Measurements from ENCODE around the gene CEP350.

Gene CEP350

GRCh38 chr1:180066150-180066549 lies 111.5 kb downstream of the CEP350 start:
- no peak for DNase-seq

GRCh38 chr1:180070286-180070685 lies 115.7 kb downstream of the CEP350 start:
- DNase-seq, result no peak

GRCh38 chr1:180071759-180072158 lies 117.1 kb downstream of the CEP350 start:
- no peak for DNase-seq

- DNase-seq, result no peak
Measured at GRCh38 chr1:180080439-180080838, 125.8 kb downstream of the CEP350 start.

- no peak for DNase-seq
Measured at GRCh38 chr1:180081474-180081873, 126.9 kb downstream of the CEP350 start.

- no peak for DNase-seq
Measured at GRCh38 chr1:180083164-180083563, 128.6 kb downstream of the CEP350 start.

GRCh38 chr1:180084867-180085266 lies 130.3 kb downstream of the CEP350 start:
- DNase-seq, result no peak

GRCh38 chr1:180085331-180085730 lies 130.7 kb downstream of the CEP350 start:
- DNase-seq, result no peak

- DNase-seq, result no peak
Measured at GRCh38 chr1:180092931-180093650, 138.5 kb downstream of the CEP350 start.

GRCh38 chr1:180094705-180095295 lies 140.2 kb downstream of the CEP350 start:
- DNase-seq, result no peak

- no peak for DNase-seq
Measured at GRCh38 chr1:180096584-180097325, 142.1 kb downstream of the CEP350 start.

GRCh38 chr1:180097326-180097605 lies 142.7 kb downstream of the CEP350 start:
- no peak for DNase-seq

- DNase-seq, result no peak
Measured at GRCh38 chr1:180101411-180101810, 146.8 kb downstream of the CEP350 start.

GRCh38 chr1:180103819-180104218 lies 149.2 kb downstream of the CEP350 start:
- no peak for DNase-seq

- DNase-seq, result no peak
Measured at GRCh38 chr1:180112091-180112490, 157.5 kb downstream of the CEP350 start.

GRCh38 chr1:180112984-180113647 lies 158.5 kb downstream of the CEP350 start:
- no peak for DNase-seq

- no peak for DNase-seq
Measured at GRCh38 chr1:180114396-180114945, 159.9 kb downstream of the CEP350 start.

GRCh38 chr1:180116964-180117763 lies 162.6 kb downstream of the CEP350 start:
- DNase-seq, result no peak

- no peak for DNase-seq
Measured at GRCh38 chr1:180117764-180118116, 163.1 kb downstream of the CEP350 start.

GRCh38 chr1:180119837-180120236 lies 165.2 kb downstream of the CEP350 start:
- no peak for DNase-seq

- DNase-seq, result no peak
Measured at GRCh38 chr1:180123463-180123936, 168.9 kb downstream of the CEP350 start.

- no peak for DNase-seq
Measured at GRCh38 chr1:180130651-180131050, 176.0 kb downstream of the CEP350 start.

GRCh38 chr1:180131510-180131909 lies 176.9 kb downstream of the CEP350 start:
- DNase-seq, result no peak
